ENCODE results near the gene POLR2C. TPM values are rescaled to one million over a fixed set of nuclear protein-coding genes. Genes with fewer than 3 reads are reported as not detected.

POLR2C gene
- total and polyA plus RNA-seq, 2 of the 13 experiments (the other 11 are each of a cell fraction or from before 2014, with no cell fraction given) = 104 to 216 TPM

GRCh38 chr16:57519796-57520360 lies 57.4 kb downstream of the POLR2C start (continued):
- TF ChIP-seq TRIM22 (IDR thresholded peaks at IDR 0.05) = no peak
- no peak for TF ChIP-seq HMG20A (CRISPR knock-in tag; IDR thresholded peaks at IDR 0.05; ENCODE audit: borderline replicate concordance)
- TF ChIP-seq PHF20 (CRISPR knock-in tag; IDR thresholded peaks at IDR 0.05) = no peak
- no peak for TF ChIP-seq LRRFIP1 (CRISPR knock-in tag; conservative IDR thresholded peaks at IDR 0.05)
- TF ChIP-seq ZFP62 (CRISPR knock-in tag; IDR thresholded peaks at IDR 0.05) = no peak
- TF ChIP-seq DBP (CRISPR knock-in tag; IDR thresholded peaks at IDR 0.05; ENCODE audit: not compliant biosample characterization) = no peak
- no peak for TF ChIP-seq ZMAT3 (CRISPR knock-in tag; conservative IDR thresholded peaks at IDR 0.05)
- no peak for TF ChIP-seq ZNF343 (CRISPR knock-in tag; IDR thresholded peaks at IDR 0.05)
- peak; percentile 37; the same call in 1 of the 2 replicates for TF ChIP-seq MYC (CRISPR knock-in tag; IDR thresholded peaks at IDR 0.05; ENCODE audit: borderline replicate concordance)
- no peak for TF ChIP-seq KDM1A (CRISPR knock-in tag; IDR thresholded peaks at IDR 0.05)
- TF ChIP-seq PAX8 (CRISPR knock-in tag; IDR thresholded peaks at IDR 0.05; ENCODE audit: borderline replicate concordance) = no peak
- no peak for TF ChIP-seq ZNF674 (CRISPR knock-in tag; IDR thresholded peaks at IDR 0.05; ENCODE audit: low read depth)
- TF ChIP-seq MTF2 (CRISPR knock-in tag; IDR thresholded peaks at IDR 0.05; ENCODE audit: borderline replicate concordance) = no peak
- TF ChIP-seq MED8 (CRISPR knock-in tag; IDR thresholded peaks at IDR 0.05; ENCODE audit: insufficient replicate concordance) = no peak
- no peak for TF ChIP-seq ATAD3A (CRISPR knock-in tag; IDR thresholded peaks at IDR 0.05)
- peak; percentile 65 for TF ChIP-seq ZGPAT (CRISPR knock-in tag; IDR thresholded peaks at IDR 0.05)
- no peak for TF ChIP-seq MTA1 (CRISPR knock-in tag; IDR thresholded peaks at IDR 0.05; ENCODE audit: borderline replicate concordance)
- TF ChIP-seq PAF1 (CRISPR knock-in tag; IDR thresholded peaks at IDR 0.05) = no peak
- peak; percentile 54; the same call in 1 of the 2 replicates for TF ChIP-seq ZNF766 (CRISPR knock-in tag; IDR thresholded peaks at IDR 0.05; ENCODE audit: borderline replicate concordance)
- no peak for TF ChIP-seq ZNF777 (CRISPR knock-in tag; IDR thresholded peaks at IDR 0.05)
- TF ChIP-seq ZMYM3 (CRISPR knock-in tag; IDR thresholded peaks at IDR 0.05) = peak; percentile 83; the same call in 1 of the 2 replicates
- TF ChIP-seq CEBPG (CRISPR knock-in tag; IDR thresholded peaks at IDR 0.05) = 0 out of 2 replicates have a peak, but pooled peaks have one; percentile 9
- no peak; the same call in 1 of the 2 replicates for TF ChIP-seq KAT7 (CRISPR knock-in tag; IDR thresholded peaks at IDR 0.05; ENCODE audit: borderline replicate concordance)
- no peak for TF ChIP-seq HOXA7 (CRISPR knock-in tag; IDR thresholded peaks at IDR 0.05)
- TF ChIP-seq TBL1XR1 (IDR thresholded peaks at IDR 0.05; ENCODE audit: borderline replicate concordance, low read length, partially characterized antibody) = no peak
- TF ChIP-seq KMT2B (CRISPR knock-in tag; IDR thresholded peaks at IDR 0.05) = no peak
- 0 out of 2 replicates have a peak, but pooled peaks have one; percentile 56 for TF ChIP-seq ZNF274 (CRISPR knock-in tag; IDR thresholded peaks at IDR 0.05)
- TF ChIP-seq SMARCE1 (IDR thresholded peaks at IDR 0.05; ENCODE audit: borderline replicate concordance) = no peak
